Right lobe of liver (tissue), 4 donors: ENCODE measurements around the gene DNMBP.

ENCODE experiments used
- CTCF ChIP-seq, 4 donors: fragments of 200-600 bp in 3 of 4; fragments of 450-650 bp in 1 of 4; IDR thresholded peaks; one replicate each; pipeline versions ENCODE4 v1.5.1 to v1.8.0; 2016 to 2022; ENCODE audit warnings: antibody characterized with exemption in 4 of 4, mild to moderate bottlenecking in 2 of 4
- POLR2A ChIP-seq: fragments of 450-650 bp; IDR thresholded peaks from one replicate; pipeline ENCODE4 v1.6.1; 2017; ENCODE audit warnings: antibody characterized with exemption, mild to moderate bottlenecking
- donor health status: DM: no; HTN: no; CAD: no.
- donor health status: DM: no; HTN: no; CAD: no.
- donor health status: DM: no; HTN: yes; CAD: no.

GRCh38 chr10:99869581-99870122 lies 140.1 kb downstream of the DNMBP start:
- TF ChIP-seq CTCF (IDR thresholded peaks at IDR 0.05) (no peak), POLR2A (no peak)
